NCI-H774 (cell line): ENCODE data around the gene AIRE.
"Not testable (repeated sequence)": the region's sequence is repeated elsewhere in the genome, so short reads cannot be mapped to it uniquely, and the experiment has no call there.

Source experiments
- DNase-seq: peaks from one replicate; lab custom pipeline; 2025; lab: John Stamatoyannopoulos, UW

The AIRE gene

DNA sequence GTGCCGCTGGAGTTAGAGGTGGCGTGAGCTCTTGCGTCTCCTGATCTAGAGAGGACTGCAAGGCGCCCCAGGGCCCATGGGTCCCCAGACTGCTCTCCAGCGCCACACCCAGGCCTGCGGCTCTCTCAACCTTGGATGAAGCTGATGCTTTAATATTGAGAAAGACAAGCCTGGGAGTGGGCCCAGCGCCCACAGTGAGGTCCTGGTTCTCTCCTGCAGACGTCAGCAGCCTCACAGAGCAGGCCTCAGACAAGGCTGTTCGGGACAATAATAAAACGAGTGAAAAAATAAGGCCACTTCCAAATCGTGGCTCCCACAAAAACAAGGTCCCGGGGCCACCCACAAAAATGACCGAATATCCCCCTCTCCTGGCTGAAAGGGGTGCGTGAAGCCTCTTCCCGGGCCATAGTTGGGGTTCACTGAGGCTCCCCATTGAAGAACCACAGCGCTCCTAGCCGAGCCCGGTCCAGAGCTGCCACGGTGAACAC is 18.0 kb upstream of the AIRE start:
- DNase-seq: no peak

- no peak for DNase-seq
These were observed 16.6 kb upstream of the AIRE start for GRCh38 chr21:44269090-44269489.

DNA sequence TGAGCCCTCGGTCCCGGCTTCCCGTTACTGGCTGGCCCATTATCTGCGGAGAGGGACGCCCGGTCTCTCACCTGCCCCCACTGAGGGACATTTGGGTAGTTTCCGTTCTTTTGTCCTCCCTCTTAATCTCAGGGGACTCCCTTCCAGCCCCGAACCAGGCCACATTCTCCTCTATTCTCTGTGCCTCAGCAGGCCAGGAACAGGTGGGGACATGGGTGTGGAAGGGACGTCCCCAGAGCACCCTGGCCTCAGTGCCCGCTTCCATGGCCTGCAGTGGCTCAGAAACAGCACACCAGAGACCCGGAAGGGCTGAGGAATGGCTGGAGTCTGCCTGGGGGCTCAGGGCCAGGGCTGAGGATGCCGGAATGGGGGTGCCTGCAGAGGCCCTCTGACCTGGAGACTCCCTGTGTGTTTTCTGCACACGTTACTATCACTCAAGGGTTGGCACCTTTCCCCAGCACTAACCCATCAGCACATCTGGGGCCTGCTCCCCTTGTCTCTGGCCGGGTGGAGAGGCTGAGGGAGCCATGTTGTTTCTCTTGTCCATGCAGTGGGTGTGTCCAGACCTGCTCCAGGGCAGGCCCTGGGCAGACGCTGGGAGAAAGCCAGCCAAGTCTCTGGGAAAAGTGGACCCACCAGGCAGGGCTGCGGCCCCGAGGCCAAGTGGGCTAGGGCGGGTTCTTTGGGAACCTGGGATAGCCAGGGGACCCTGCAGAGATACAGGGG is 14.0 kb upstream of the AIRE start:
- no peak for DNase-seq

DNA sequence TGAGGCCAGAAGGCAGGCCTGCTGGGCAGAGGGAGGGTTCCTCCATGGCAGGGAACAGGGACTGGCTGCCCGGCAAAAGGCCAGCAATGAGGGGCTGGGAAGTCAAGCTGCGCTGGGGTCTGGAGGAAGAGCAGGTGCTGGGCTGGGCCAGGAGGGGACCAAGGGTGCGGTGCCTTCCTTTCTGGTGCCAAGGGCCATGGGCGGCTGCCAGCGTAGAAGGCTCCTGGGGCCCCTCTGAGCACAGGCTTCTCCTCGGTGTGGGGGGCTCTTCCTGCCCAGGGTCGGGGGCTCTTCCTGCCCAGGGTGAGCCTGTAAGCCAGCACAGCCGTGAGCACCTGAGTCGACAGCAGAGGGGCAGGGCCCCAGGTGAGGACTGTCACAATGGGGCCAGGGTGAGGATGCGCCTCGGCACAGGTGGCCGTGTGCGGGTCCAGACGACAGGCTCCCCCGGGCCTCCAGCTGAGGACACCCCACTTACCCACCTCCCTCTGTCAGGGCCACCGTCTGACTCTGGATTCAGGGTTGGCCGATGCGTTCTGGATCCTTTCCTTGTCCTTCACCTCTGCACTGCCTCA is 13.3 kb upstream of the AIRE start:
- DNase-seq: no peak

DNA sequence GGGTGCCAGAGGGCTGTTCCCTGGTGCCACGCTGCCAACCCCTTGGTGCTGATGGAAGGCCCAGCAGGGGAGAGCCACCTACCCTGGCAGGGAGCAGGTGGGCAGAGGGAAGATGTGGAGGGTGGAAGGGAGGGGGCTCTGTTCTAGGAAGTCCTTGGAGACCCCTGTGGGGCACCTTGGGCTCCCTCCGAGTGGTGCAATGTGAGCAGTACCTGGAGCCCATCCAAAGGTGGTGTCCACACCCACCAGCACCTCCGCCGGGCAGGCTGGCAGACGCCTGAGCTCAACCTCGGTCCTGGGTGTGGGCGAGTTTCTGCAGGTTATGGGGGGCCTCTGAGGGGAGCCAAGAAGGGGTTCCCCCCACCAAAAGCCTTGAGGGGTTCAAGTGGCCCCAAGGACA is 12.6 kb upstream of the AIRE start:
- DNase-seq: no peak

DNA sequence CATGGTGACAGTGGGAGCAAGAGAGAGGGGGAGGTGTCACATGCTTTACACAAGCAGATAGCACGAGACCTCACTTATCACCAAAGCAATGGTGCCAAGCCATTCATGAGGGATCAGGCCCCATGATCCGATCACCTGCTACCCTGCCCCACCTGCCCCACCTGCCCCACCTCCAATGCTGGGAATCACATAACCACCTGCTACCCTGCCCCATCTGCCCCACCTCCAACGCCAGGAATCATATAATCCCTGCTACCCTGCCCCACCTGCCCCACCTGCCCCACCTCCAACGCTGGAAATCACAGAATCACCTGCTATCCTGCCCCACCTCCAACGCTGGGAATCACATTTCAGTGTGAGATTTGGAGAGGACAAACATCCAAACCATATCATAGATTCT is 10.6 kb upstream of the AIRE start:
- DNase-seq: no peak

- no peak for DNase-seq
These were observed 6.1 kb upstream of the AIRE start for GRCh38 chr21:44279354-44280260.

DNA sequence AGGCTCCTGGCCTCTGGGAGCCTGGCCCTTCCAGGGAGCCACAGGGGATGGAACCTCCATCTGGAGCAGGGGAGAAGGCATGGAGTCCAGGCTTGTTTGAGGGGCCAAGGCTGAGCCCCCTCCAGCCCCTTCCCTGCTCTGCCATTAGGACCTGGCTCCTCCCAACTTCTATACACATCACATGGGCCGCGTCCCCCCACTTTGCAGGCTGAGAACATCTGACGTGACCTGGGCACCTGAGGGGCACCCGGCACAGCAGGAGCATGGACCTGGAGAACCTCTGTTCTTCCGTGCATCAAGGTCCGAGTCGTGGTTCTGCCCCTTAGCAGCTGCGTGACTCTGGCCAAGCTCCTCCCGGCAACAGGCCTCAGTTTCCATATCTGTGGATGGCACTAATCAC is 3.9 kb upstream of the AIRE start:
- no peak for DNase-seq

GRCh38 chr21:44282370-44282769 is 3.3 kb upstream of the AIRE start:
- DNase-seq: no peak

- not testable (repeated sequence) for DNase-seq
These were observed 2.4 kb upstream of the AIRE start for GRCh38 chr21:44283211-44283785.

DNA sequence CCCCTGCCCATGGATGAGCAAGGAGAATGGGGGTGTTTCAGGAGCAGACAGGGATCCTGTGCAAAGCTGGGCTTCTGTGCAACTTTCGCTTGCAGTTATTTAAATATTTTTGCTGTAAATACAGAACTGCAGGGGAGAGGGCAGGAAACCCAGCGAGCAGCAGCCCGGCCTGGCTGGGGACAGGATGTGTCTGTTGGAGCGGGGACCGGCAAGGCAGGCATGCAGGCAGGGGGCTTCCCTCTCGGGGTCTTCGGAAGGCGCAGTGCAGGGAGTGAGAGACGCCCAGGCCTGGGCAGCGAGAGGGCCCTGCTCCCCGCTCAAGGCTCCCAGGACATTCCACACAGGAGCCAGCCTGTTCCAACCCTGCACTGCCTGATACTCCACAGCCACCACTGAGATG is 1.7 kb upstream of the AIRE start:
- DNase-seq: no peak

DNA sequence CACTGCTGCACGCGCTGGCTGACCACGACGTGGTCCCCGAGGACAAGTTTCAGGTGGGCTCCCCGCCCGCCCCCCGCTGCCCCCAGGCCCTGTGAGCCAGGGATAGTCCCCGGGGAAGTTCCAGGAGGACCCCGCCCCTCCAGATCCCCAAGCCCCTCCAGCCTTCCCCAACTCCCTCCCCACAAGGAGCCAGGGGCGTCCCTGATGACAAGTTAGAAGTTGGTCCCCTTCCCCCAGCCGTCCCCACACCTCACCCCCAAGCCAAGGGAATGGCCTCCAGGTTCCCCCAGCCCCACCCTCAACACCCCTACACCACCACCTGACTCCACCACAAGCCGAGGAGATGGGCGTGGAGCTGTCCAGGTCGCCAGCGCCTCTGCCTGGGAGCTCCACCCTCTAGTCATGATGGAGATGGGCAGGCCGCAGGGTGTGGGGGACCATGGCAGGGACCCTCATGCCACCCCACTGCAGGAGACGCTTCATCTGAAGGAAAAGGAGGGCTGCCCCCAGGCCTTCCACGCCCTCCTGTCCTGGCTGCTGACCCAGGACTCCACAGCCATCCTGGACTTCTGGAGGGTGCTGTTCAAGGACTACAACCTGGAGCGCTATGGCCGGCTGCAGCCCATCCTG is 525 bp downstream of the AIRE start:
- no peak for DNase-seq

GRCh38 chr21:44286716-44287632 is 1.3 kb downstream of the AIRE start:
- no peak for DNase-seq

DNA sequence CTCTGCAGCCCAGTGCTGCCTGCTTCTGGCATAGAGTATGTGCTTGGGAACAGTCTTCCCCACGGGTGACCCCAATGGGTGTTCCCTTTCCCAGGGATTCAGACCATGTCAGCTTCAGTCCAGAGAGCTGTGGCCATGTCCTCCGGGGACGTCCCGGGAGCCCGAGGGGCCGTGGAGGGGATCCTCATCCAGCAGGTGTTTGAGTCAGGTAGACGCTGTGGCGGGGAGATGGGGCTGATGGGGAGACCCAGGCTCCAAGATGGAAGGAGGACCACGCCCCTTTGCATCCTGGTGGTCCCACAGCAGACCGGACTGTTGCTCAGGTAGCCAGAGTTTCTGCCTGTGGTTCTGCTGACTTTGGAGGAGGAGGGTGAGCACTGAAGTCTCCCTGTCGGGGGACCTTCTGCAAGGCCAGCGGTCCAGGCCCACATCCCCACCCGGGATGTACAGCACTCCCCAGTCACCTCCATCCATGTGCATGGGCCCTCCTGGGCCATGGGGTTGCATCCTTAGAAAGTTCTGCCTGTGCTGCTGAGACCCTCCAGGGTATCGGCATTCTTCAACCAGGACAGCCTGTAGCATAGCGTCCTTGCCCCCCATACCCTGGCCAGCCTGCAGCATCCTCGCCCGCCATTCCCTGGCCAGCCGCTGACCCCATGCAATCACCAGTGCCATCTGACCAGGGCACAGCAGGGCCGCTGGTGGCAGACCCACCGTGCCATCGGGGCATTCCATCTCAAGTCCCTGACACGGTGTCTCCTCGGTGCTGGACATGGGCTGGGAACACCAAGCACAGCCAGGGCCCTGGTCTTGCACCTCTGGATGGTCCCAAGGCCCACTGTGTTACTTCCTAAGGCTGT is 2.8 kb downstream of the AIRE start:
- DNase-seq: no peak

DNA sequence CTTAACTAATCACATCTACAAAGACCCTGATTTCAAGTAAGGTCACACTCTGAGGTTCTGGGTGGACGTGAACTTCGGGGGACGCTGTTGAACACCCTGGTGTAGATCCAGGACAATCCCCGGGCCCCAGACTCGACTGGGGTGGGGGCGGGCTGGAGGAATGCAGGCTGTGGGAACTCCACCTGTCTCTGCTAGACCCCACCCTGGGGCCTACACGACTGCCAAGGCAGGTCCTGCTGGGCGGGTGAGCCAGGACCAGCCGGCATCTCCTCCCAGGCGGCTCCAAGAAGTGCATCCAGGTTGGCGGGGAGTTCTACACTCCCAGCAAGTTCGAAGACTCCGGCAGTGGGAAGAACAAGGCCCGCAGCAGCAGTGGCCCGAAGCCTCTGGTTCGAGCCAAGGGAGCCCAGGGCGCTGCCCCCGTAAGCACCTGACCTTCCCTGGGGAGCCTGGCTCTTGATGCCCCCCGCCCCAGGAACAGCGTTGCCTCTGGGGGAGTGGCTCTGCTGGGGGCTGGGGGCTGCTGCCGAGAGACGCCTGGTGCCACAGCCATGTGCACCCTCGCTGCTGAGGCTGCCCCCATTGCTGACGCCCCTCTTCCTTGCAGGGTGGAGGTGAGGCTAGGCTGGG is 3.8 kb downstream of the AIRE start:
- no peak for DNase-seq

- DNase-seq: no peak
These were observed 4.8 kb downstream of the AIRE start for GRCh38 chr21:44290327-44291077.

- DNase-seq: no peak
These were observed 5.6 kb downstream of the AIRE start for GRCh38 chr21:44291078-44291935.
